Testis (tissue), 2 donors: Measurements from ENCODE around the gene PIP5K1B.

Experiments used
- POLR2A ChIP-seq: fragments of 450-650 bp; IDR thresholded peaks from one replicate; pipeline ENCODE4 v1.6.1; 2017; ENCODE audit warnings: antibody characterized with exemption, mild to moderate bottlenecking, moderate library complexity
- TF ChIP-seq, protein P1 (sequence below), 3 experiments: fragments of 450-650 bp in 2 of 3; fragments of 200-600 bp in 1 of 3; sonication (generic) in 1 of 3; IDR thresholded peaks; one replicate each; pipeline ENCODE4 v1.5.1; 2016 to 2019; ENCODE audit warnings: antibody characterized with exemption in 3 of 3, mild to moderate bottlenecking in 2 of 3, moderate library complexity in 1 of 3

DNA sequence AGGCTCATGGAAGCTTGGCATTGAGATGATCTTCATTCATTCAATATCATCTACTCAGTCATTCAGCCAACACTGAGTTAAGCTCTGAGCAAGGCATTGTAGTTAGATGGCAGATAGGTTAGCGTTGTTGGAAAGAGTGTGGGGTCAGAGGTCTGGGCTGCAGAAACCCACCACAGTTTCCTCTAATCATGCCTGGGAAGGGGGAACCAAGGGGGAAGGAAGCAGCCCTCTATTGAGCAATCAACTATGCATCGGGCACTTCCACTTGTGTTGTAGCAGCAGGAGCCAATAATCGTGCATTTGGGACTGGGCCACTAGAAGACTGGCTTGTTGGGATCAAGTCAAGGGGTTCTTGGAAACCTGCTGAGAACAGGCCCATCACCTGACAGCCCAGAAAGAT, 139.1 kb downstream of the PIP5K1B start:
- TF ChIP-seq POLR2A, result no peak
- TF ChIP-seq, protein P1, sequence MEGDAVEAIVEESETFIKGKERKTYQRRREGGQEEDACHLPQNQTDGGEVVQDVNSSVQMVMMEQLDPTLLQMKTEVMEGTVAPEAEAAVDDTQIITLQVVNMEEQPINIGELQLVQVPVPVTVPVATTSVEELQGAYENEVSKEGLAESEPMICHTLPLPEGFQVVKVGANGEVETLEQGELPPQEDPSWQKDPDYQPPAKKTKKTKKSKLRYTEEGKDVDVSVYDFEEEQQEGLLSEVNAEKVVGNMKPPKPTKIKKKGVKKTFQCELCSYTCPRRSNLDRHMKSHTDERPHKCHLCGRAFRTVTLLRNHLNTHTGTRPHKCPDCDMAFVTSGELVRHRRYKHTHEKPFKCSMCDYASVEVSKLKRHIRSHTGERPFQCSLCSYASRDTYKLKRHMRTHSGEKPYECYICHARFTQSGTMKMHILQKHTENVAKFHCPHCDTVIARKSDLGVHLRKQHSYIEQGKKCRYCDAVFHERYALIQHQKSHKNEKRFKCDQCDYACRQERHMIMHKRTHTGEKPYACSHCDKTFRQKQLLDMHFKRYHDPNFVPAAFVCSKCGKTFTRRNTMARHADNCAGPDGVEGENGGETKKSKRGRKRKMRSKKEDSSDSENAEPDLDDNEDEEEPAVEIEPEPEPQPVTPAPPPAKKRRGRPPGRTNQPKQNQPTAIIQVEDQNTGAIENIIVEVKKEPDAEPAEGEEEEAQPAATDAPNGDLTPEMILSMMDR (IDR thresholded peaks at IDR 0.05), result no peak
